GM19238 (cell line): Measurements from ENCODE around the gene KRTAP5-9.
"Not testable (repeated sequence)": the region's sequence is repeated elsewhere in the genome, so short reads cannot be mapped to it uniquely, and the experiment has no call there.

ENCODE experiments used
- DNase-seq: peaks from one replicate; pipeline ENCODE4 v3.0.0; 2011; ENCODE audit warnings: low spot score; ENCODE audit not compliant: insufficient read length

KRTAP5-9 gene

DNA sequence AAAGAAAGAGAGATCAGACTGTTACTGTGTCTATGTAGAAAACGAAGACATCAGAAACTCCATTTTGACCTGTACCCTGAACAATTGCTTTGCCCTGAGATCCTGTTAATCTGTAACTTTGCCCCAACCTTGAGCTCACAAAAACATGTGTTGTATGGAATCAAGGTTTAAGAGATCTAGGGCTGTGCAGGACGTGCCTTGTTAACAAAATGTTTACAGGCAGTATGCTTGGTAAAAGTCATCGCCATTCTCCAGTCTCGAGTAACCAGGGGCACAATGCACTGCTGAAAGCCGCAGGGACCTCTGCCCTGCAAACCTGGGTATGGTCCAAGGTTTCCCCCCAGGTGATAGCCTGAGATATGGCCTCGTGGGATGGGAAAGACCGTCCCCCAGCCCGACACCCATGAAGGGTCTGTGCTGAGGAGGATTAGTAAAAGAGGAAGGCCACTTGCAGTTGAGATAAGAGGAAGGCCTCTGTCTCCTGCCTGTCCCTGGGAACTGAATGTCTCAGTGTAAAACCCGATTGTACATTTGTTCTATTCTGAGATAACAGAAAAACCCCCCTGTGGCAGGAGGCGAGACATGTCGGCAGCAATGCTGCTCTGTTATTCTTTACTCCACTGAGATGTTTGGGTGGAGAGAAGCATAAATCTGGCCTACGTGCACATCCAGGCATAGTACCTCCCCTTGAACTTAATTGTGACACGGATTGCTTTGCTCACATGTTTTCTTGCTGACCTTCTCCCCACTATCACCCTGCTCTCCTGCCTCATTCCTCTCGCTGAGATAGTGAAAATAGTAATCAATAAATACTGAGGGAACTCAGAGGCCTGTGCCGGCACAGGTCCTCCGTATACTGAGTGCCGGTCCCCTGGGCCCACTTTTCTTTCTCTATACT is 13.3 kb upstream of the KRTAP5-9 start:
- not testable (repeated sequence) for DNase-seq

GRCh38 chr11:71535825-71536224 is 12.4 kb upstream of the KRTAP5-9 start:
- DNase-seq: no peak

- DNase-seq: no peak
Observed at GRCh38 chr11:71537537-71537936, 10.7 kb upstream of the KRTAP5-9 start.

GRCh38 chr11:71537977-71538665 is 10.1 kb upstream of the KRTAP5-9 start, which contains the start of gene KRTAP5-8:
Gene KRTAP5-8, plus strand, starts transcription at chr11:71538025. Its CDS starts 31 bp downstream, at chr11:71538056.
- not testable (repeated sequence) for DNase-seq

- no peak for DNase-seq
Observed at GRCh38 chr11:71538666-71538990, 9.6 kb upstream of the KRTAP5-9 start.

DNA sequence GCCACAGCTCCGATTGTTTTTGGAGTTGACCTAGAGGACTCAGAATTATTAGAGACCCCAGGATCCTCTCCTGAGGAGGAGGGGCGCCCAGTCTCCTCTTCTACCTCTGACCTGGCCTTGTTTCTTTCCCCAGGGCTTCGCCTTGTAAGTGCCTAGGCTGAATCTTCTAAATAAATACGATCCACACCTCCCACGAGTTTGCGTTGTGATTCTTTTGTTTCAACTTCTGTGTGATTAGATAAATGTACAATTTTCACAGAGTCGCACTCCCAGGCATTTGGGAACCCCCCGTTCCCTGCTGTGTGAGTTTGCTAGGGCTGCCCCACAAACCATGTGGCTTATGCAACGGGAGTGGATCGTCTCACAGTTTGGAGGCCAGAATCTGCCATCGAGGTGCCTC is 9.2 kb upstream of the KRTAP5-9 start:
- no peak for DNase-seq

- DNase-seq: not testable (repeated sequence)
Observed at GRCh38 chr11:71539971-71540370, 8.2 kb upstream of the KRTAP5-9 start.

DNA sequence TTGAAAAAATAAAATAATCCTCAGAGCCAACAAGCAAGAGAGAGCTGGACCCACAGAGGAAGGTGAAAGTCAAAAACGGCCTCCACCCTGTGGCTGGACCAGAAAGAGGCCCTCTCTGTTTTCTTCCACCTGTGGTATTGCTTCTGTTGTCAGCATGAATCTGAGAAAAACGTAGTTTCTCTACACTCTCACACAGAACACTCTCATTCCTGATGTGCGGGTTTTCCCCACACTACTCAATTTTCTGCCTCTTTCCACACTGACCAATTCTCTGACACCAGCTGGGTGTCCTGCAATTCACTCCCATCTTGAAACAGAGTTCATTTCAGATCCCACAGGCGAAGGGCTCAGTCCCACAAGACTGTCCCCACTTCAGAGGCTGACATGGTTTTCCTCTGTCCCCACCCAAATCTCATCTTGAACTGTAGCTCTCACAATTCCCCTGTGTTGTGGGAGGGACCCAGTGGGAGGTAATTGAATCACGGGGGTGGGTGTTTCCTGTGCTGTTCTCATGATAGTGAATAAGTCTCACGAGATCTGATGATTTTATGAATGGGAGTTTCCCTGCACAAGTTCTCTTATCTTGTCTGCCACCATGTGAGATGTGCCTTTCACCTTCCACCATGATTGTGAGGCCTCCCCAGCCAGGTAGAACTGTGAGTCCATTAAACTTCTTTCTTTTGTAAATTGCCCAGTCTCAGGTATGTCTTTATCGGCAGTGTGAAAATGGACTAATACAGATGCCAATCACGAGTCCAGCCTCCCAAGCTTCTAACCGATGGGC is 7.5 kb upstream of the KRTAP5-9 start:
- not testable (repeated sequence) for DNase-seq

- DNase-seq: no peak
Observed at GRCh38 chr11:71542382-71542781, 5.8 kb upstream of the KRTAP5-9 start.

- no peak for DNase-seq
Observed at GRCh38 chr11:71542879-71543777, 5.1 kb upstream of the KRTAP5-9 start.

DNA sequence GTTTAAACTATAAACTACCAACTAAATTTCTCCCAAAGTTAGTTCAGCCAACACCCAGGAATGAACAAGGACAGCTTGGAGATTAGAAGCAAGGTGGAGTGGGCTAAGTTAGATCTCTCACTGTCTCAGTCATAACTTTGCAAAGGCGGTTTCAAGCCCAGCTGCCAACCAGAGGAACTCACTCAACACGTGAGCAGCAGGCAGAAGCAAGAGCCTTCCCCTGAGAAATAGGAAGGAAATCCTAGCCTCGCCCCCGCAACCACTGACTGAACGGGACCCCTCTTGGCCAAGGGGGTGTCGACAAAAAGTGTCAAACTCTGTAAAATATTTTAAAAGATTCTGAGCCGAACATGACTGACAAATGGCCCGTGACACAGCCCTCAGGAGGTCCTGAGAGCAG is 4.4 kb upstream of the KRTAP5-9 start:
- no peak for DNase-seq

DNA sequence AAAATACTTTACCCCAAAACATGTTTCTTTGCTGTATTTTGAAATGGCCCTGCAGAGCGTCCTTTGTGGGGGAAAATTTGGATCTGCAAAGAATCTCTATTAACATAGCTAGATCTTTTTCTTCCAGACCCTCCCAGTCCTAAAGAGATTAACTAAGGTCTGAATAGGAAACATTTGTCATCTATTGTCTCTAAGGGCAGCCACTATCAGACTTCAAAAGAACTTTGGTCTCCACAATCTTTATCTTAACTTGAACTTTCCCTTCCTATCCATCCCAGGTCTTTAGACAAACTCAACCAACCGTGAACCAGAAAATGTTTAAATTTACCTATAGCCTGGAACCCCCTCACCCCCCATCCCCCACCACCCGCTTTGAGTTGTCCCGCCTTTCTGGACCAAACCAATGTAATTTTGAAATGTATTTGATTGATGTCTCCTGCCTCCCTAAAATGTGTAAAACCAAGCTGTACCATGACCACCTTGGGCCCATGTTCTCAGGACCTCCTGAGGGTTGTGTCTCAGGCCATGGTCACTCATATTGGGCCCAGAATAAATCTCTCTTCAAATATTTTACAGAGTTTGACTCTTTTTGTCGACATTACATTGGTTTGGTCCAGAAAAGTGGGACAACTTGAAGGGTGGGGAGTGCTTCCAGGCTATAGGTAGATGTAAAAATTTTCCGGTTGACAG is 3.5 kb upstream of the KRTAP5-9 start:
- no peak for DNase-seq

- no peak for DNase-seq
Observed at GRCh38 chr11:71545405-71545966, 2.7 kb upstream of the KRTAP5-9 start.

GRCh38 chr11:71548716-71549151 is 514 bp downstream of the KRTAP5-9 start:
- no peak for DNase-seq

GRCh38 chr11:71551711-71552110 is 3.5 kb downstream of the KRTAP5-9 start:
- DNase-seq: no peak

GRCh38 chr11:71554996-71555395 is 6.8 kb downstream of the KRTAP5-9 start:
- DNase-seq: no peak

GRCh38 chr11:71555508-71555907 is 7.3 kb downstream of the KRTAP5-9 start:
- DNase-seq: no peak

GRCh38 chr11:71556018-71556417 is 7.8 kb downstream of the KRTAP5-9 start:
- no peak for DNase-seq

DNA sequence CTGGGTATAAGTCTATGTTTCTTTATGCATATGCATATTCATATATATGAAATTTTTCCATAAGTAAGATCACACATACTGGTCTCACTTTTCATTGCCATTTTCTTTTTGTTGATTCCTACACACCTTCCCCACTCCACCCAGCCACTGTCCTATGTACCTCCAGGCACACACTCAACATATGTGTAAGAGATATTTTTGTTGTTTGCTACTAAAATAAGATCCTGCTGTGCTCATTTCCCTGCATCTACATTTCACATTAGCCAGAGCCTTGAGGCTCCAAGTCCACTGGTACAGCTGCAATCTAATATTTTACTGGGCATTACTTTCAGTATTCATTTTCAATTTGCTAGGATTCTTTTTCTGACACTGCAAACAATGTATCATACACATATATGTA is 9.0 kb downstream of the KRTAP5-9 start:
- DNase-seq: no peak

GRCh38 chr11:71558996-71559395 is 10.8 kb downstream of the KRTAP5-9 start:
- DNase-seq: no peak
